T47D (cell line): ENCODE data around the gene ARHGEF39.

Experiments used
- DNase-seq, 2 experiments: peaks; one replicate each; pipeline versions ENCODE4 v3.0.0 to v3.0.0-alpha.2; 2011 to 2012; ENCODE audit warnings: low read depth in 1 of 2, low spot score in 1 of 2
- JUND ChIP-seq: IDR thresholded peaks from 2 replicates; pipeline ENCODE4 v1.6.1; 2012; ENCODE audit warnings: low read depth
- in situ Hi-C: cut with HindIII; loops from 2 replicates; pipeline ENCODE4 v1.10.0; 2016; ENCODE audit warnings: low sequenced_read_pairs, low pct_unique_long_range_greater_than_20kb

Gene ARHGEF39

GRCh38 chr9:35679766-35680330 lies 14.9 kb upstream of the ARHGEF39 start:
- in situ Hi-C loops = no loop called here
- DNase-seq = no peak
- no peak for TF ChIP-seq JUND

GRCh38 chr9:35679091-35679490 lies 14.1 kb upstream of the ARHGEF39 start:
- TF ChIP-seq JUND = no peak
- in situ Hi-C loops = no loop called here
- no peak for DNase-seq

GRCh38 chr9:35675732-35676392 lies 10.9 kb upstream of the ARHGEF39 start:
- in situ Hi-C loops = no loop called here
- TF ChIP-seq JUND = no peak
- DNase-seq = no peak

- in situ Hi-C loops = no loop called here
- no peak for TF ChIP-seq JUND
- no peak for DNase-seq
Observed at GRCh38 chr9:35675204-35675603, 10.2 kb upstream of the ARHGEF39 start.

GRCh38 chr9:35674025-35674361 lies 9.0 kb upstream of the ARHGEF39 start:
- DNase-seq = no peak
- in situ Hi-C loops = no loop called here
- TF ChIP-seq JUND = no peak

GRCh38 chr9:35673132-35674024 lies 8.4 kb upstream of the ARHGEF39 start, which contains the start of gene CA9:
CA9 (plus strand) TSS chr9:35673928; CDS start chr9:35673960, 32 bp downstream.
- no peak for DNase-seq
- in situ Hi-C loops = no loop called here
- no peak for TF ChIP-seq JUND

GRCh38 chr9:35669331-35670145 lies 4.5 kb upstream of the ARHGEF39 start:
- TF ChIP-seq JUND = no peak
- DNase-seq = peak in 1 of 2 experiments; percentile 93
- in situ Hi-C loops = no loop called here

GRCh38 chr9:35667939-35668338 lies 2.9 kb upstream of the ARHGEF39 start:
- TF ChIP-seq JUND = no peak
- in situ Hi-C loops = no loop called here
- no peak for DNase-seq

- TF ChIP-seq JUND = no peak
- no peak for DNase-seq
- in situ Hi-C loops = no loop called here
Observed at GRCh38 chr9:35666549-35666948, 1.6 kb upstream of the ARHGEF39 start.

GRCh38 chr9:35666045-35666444 lies 1.1 kb upstream of the ARHGEF39 start:
- TF ChIP-seq JUND = no peak
- no peak for DNase-seq
- in situ Hi-C loops = no loop called here

GRCh38 chr9:35665471-35665818 lies 450 bp upstream of the ARHGEF39 start:
- in situ Hi-C loops = no loop called here
- no peak for DNase-seq
- no peak for TF ChIP-seq JUND

GRCh38 chr9:35662437-35662836 lies 2.6 kb downstream of the ARHGEF39 start:
- in situ Hi-C loops = no loop called here
- no peak for TF ChIP-seq JUND
- no peak for DNase-seq
